22Rv1 (cell line): ENCODE measurements around the gene PRRT3.

Experiments used
- CTCF ChIP-seq: fragments of 450-650 bp; IDR thresholded peaks from 2 replicates; pipeline ENCODE4 v1.5.1; 2017; ENCODE audit warnings: mild to moderate bottlenecking
- ZFX ChIP-seq: fragments of 450-650 bp; IDR thresholded peaks from 2 replicates; pipeline ENCODE4 v1.6.1; 2017; ENCODE audit warnings: antibody characterized with exemption, borderline replicate concordance

GRCh38 chr3:9945358-9945757, 6.8 kb downstream of the PRRT3 start:
- TF ChIP-seq CTCF (no peak), ZFX (no peak)
